ENCODE measurements around the gene COQ8B.

The COQ8B gene

GRCh38 chr19:40685563-40685962 is 31.1 kb downstream of the COQ8B start:
- H3K4me3 Mint-ChIP-seq = no peak overlapping the region
- no peak for DNase-seq
- peaks cover 13% of the 10 kb centered on the region for H3K36me3 Mint-ChIP-seq (ENCODE audit: low read depth)
- H3K4me1 Mint-ChIP-seq = no peaks in the 10 kb centered on the region
- H3K9me3 Mint-ChIP-seq = no peaks in the 10 kb centered on the region
- no peak for ATAC-seq
- no peaks in the 10 kb centered on the region for H3K27me3 Mint-ChIP-seq
- no peak overlapping the region for H3K27ac Mint-ChIP-seq

- no peaks in the 10 kb centered on the region for H3K4me1 Mint-ChIP-seq
- ATAC-seq (no peak), DNase-seq (no peak)
- no peaks in the 10 kb centered on the region for H3K27me3 Mint-ChIP-seq
- H3K9me3 Mint-ChIP-seq = no peaks in the 10 kb centered on the region
- H3K27ac Mint-ChIP-seq = no peak overlapping the region
- H3K4me3 Mint-ChIP-seq = no peak overlapping the region
- H3K36me3 Mint-ChIP-seq (ENCODE audit: low read depth) = peaks cover 13% of the 10 kb centered on the region
Measured at GRCh38 chr19:40685016-40685526, 31.6 kb downstream of the COQ8B start.

- DNase-seq (no peak), ATAC-seq (no peak)
- no peak overlapping the region for H3K27ac Mint-ChIP-seq
- H3K4me1 Mint-ChIP-seq = no peaks in the 10 kb centered on the region
- peaks cover 13% of the 10 kb centered on the region for H3K36me3 Mint-ChIP-seq (ENCODE audit: low read depth)
- no peak overlapping the region for H3K4me3 Mint-ChIP-seq
- no peaks in the 10 kb centered on the region for H3K27me3 Mint-ChIP-seq
- no peaks in the 10 kb centered on the region for H3K9me3 Mint-ChIP-seq
Measured at GRCh38 chr19:40684280-40684679, 32.4 kb downstream of the COQ8B start.

GRCh38 chr19:40683437-40683836 is 33.2 kb downstream of the COQ8B start:
- Mint-ChIP-seq H3K36me3 (ENCODE audit: low read depth) (peaks cover 15% of the 10 kb centered on the region), H3K4me1 (no peaks in the 10 kb centered on the region), H3K27ac (no peak overlapping the region), H3K27me3 (no peaks in the 10 kb centered on the region), H3K4me3 (no peak overlapping the region), H3K9me3 (no peaks in the 10 kb centered on the region)
- DNase-seq (no peak), ATAC-seq (no peak)

GRCh38 chr19:40682431-40682964 is 34.2 kb downstream of the COQ8B start:
- ATAC-seq (no peak), DNase-seq (no peak)
- H3K4me1 Mint-ChIP-seq = no peaks in the 10 kb centered on the region
- H3K27me3 Mint-ChIP-seq = no peaks in the 10 kb centered on the region
- H3K4me3 Mint-ChIP-seq = no peak overlapping the region
- peaks cover 20% of the 10 kb centered on the region for H3K36me3 Mint-ChIP-seq (ENCODE audit: low read depth)
- no peaks in the 10 kb centered on the region for H3K9me3 Mint-ChIP-seq
- H3K27ac Mint-ChIP-seq = no peak overlapping the region

- H3K27ac Mint-ChIP-seq = no peak overlapping the region
- H3K9me3 Mint-ChIP-seq = no peaks in the 10 kb centered on the region
- ATAC-seq (no peak), DNase-seq (no peak)
- peaks cover 19% of the 10 kb centered on the region for H3K36me3 Mint-ChIP-seq (ENCODE audit: low read depth)
- no peaks in the 10 kb centered on the region for H3K4me1 Mint-ChIP-seq
- no peaks in the 10 kb centered on the region for H3K27me3 Mint-ChIP-seq
- no peak overlapping the region for H3K4me3 Mint-ChIP-seq
Measured at GRCh38 chr19:40681039-40681438, 35.6 kb downstream of the COQ8B start.

GRCh38 chr19:40677156-40677555 is 39.5 kb downstream of the COQ8B start:
- ATAC-seq (no peak), DNase-seq (no peak)
- Mint-ChIP-seq H3K4me1 (no peaks in the 10 kb centered on the region), H3K36me3 (ENCODE audit: low read depth) (peaks cover 11% of the 10 kb centered on the region), H3K9me3 (no peaks in the 10 kb centered on the region), H3K27me3 (no peaks in the 10 kb centered on the region), H3K4me3 (no peak overlapping the region), H3K27ac (no peak overlapping the region)

- H3K27me3 Mint-ChIP-seq = no peaks in the 10 kb centered on the region
- no peak for DNase-seq
- H3K4me3 Mint-ChIP-seq = no peak overlapping the region
- H3K4me1 Mint-ChIP-seq = no peaks in the 10 kb centered on the region
- no peak for ATAC-seq
- no peak overlapping the region for H3K27ac Mint-ChIP-seq
- H3K9me3 Mint-ChIP-seq = peaks cover 3% of the 10 kb centered on the region
- H3K36me3 Mint-ChIP-seq (ENCODE audit: low read depth) = peaks cover 23% of the 10 kb centered on the region
Measured at GRCh38 chr19:40674291-40674690, 42.4 kb downstream of the COQ8B start.

- H3K4me3 Mint-ChIP-seq = no peak overlapping the region
- no peaks in the 10 kb centered on the region for H3K4me1 Mint-ChIP-seq
- H3K27ac Mint-ChIP-seq = no peak overlapping the region
- DNase-seq (no peak), ATAC-seq (no peak)
- peaks cover 3% of the 10 kb centered on the region for H3K9me3 Mint-ChIP-seq
- H3K36me3 Mint-ChIP-seq (ENCODE audit: low read depth) = peaks cover 28% of the 10 kb centered on the region
- no peaks in the 10 kb centered on the region for H3K27me3 Mint-ChIP-seq
Measured at GRCh38 chr19:40673397-40673796, 43.3 kb downstream of the COQ8B start.

GRCh38 chr19:40672573-40673299 is 44.0 kb downstream of the COQ8B start:
- Mint-ChIP-seq H3K36me3 (ENCODE audit: low read depth) (peaks cover 25% of the 10 kb centered on the region), H3K9me3 (peaks cover 3% of the 10 kb centered on the region), H3K27me3 (no peaks in the 10 kb centered on the region), H3K4me1 (no peaks in the 10 kb centered on the region), H3K27ac (no peak overlapping the region), H3K4me3 (no peak overlapping the region)
- no peak for ATAC-seq
- no peak for DNase-seq

- peaks cover 23% of the 10 kb centered on the region for H3K36me3 Mint-ChIP-seq (ENCODE audit: low read depth)
- H3K27me3 Mint-ChIP-seq = no peaks in the 10 kb centered on the region
- DNase-seq (no peak), ATAC-seq (no peak)
- H3K9me3 Mint-ChIP-seq = peaks cover 3% of the 10 kb centered on the region
- no peak overlapping the region for H3K4me3 Mint-ChIP-seq
- H3K27ac Mint-ChIP-seq = no peak overlapping the region
- H3K4me1 Mint-ChIP-seq = no peaks in the 10 kb centered on the region
Measured at GRCh38 chr19:40672038-40672437, 44.6 kb downstream of the COQ8B start.

- H3K4me3 Mint-ChIP-seq = no peak overlapping the region
Measured at GRCh38 chr19:40671404-40671803, 45.3 kb downstream of the COQ8B start.

GRCh38 chr19:40668991-40669614 is 47.6 kb downstream of the COQ8B start:
- peaks cover 14% of the 10 kb centered on the region for H3K4me1 Mint-ChIP-seq
- H3K36me3 Mint-ChIP-seq (ENCODE audit: low read depth) = peaks cover 23% of the 10 kb centered on the region
- no peaks in the 10 kb centered on the region for H3K27me3 Mint-ChIP-seq
- H3K9me3 Mint-ChIP-seq = peaks cover 3% of the 10 kb centered on the region
- ATAC-seq (no peak), DNase-seq (no peak)
- H3K4me3 Mint-ChIP-seq = no peak overlapping the region
- no peak overlapping the region for H3K27ac Mint-ChIP-seq

More at GRCh38 chr19:40671404-40671803, 45.3 kb downstream of the COQ8B start:
- no peak overlapping the region for H3K27ac Mint-ChIP-seq
- no peak for ATAC-seq
- DNase-seq = no peak
- H3K4me1 Mint-ChIP-seq = peaks cover 5% of the 10 kb centered on the region
- peaks cover 3% of the 10 kb centered on the region for H3K9me3 Mint-ChIP-seq
- H3K27me3 Mint-ChIP-seq = no peaks in the 10 kb centered on the region
- H3K36me3 Mint-ChIP-seq (ENCODE audit: low read depth) = peaks cover 25% of the 10 kb centered on the region

- no peak for DNase-seq
- no peak overlapping the region for H3K27ac Mint-ChIP-seq
- H3K4me1 Mint-ChIP-seq = peaks cover 28% of the 10 kb centered on the region
- H3K36me3 Mint-ChIP-seq (ENCODE audit: low read depth) = peaks cover 23% of the 10 kb centered on the region
- no peak for ATAC-seq
- H3K9me3 Mint-ChIP-seq = peaks cover 3% of the 10 kb centered on the region
- no peak overlapping the region for H3K4me3 Mint-ChIP-seq
- H3K27me3 Mint-ChIP-seq = no peaks in the 10 kb centered on the region
Measured at GRCh38 chr19:40667602-40668001, 49.1 kb downstream of the COQ8B start.

- Mint-ChIP-seq H3K36me3 (ENCODE audit: low read depth) (peaks cover 23% of the 10 kb centered on the region), H3K4me3 (no peak overlapping the region), H3K27ac (no peak overlapping the region), H3K27me3 (no peaks in the 10 kb centered on the region), H3K9me3 (peaks cover 3% of the 10 kb centered on the region), H3K4me1 (peaks cover 28% of the 10 kb centered on the region)
- DNase-seq = no peak
- ATAC-seq = no peak
Measured at GRCh38 chr19:40666803-40667438, 49.8 kb downstream of the COQ8B start.
